CD8-positive, alpha-beta memory T cell (primary cell): Measurements from ENCODE around the gene PDCD4. TPM values are rescaled to one million over a fixed set of nuclear protein-coding genes. Genes with fewer than 3 reads are reported as not detected.

Source experiments
- CTCF ChIA-PET: fragments of 350-600 bp; sonication (Branson Sonifier 250); formaldehyde crosslinking; loops from one replicate; lab custom pipeline; 2021; ENCODE audit warnings: antibody characterized with exemption; lab: Charles Lee
- POLR2A ChIA-PET: fragments of 350-600 bp; sonication (Branson Sonifier 250); formaldehyde crosslinking; loops from one replicate; lab custom pipeline; 2021; ENCODE audit warnings: antibody characterized with exemption; lab: Charles Lee
- DNase-seq, 5 donors: peaks; one replicate each; pipeline versions ENCODE4 v3.0.0 to v3.0.0-alpha.2; 2020 to 2022; ENCODE audit warnings: mixed read lengths in 1 of 5
- H3K27ac ChIP-seq: one replicate; pipeline ENCODE4 v1.7.0; 2013; ENCODE audit warnings: low read depth, mild to moderate bottlenecking, low read length, moderate library complexity
- H3K27me3 ChIP-seq: 2 replicates; pipeline ENCODE4 v1.7.0; 2013; ENCODE audit warnings: low read length, mild to moderate bottlenecking; ENCODE audit not compliant: insufficient read depth, poor library complexity, severe bottlenecking
- H3K36me3 ChIP-seq: 2 replicates; pipeline ENCODE4 v1.7.0; 2013; ENCODE audit warnings: mild to moderate bottlenecking, low read length, moderate library complexity; ENCODE audit not compliant: insufficient read depth
- H3K4me1 ChIP-seq: 2 replicates; pipeline ENCODE4 v1.7.0; 2013; ENCODE audit warnings: mild to moderate bottlenecking, low read length, moderate library complexity; ENCODE audit not compliant: insufficient read depth
- H3K4me3 ChIP-seq: 2 replicates; pipeline ENCODE4 v1.7.0; 2013; ENCODE audit warnings: mild to moderate bottlenecking, low read length
- H3K9me3 ChIP-seq: 2 replicates; pipeline ENCODE4 v1.7.0; 2013; ENCODE audit warnings: mild to moderate bottlenecking, low read length
- H3K27ac Mint-ChIP-seq, 8 donors: one replicate each; pipeline ENCODE4 v1.8.0; 2020 to 2021; ENCODE audit warnings: mixed read lengths in 8 of 8, mild to moderate bottlenecking in 6 of 8, inconsistent platforms in 3 of 8, moderate library complexity in 3 of 8
- H3K27me3 Mint-ChIP-seq, 2 donors: one replicate each; pipeline ENCODE4 v1.8.0; 2020 to 2021; ENCODE audit warnings: mixed read lengths in 2 of 2, mild to moderate bottlenecking in 1 of 2, moderate library complexity in 1 of 2
- H3K36me3 Mint-ChIP-seq, 3 donors: one replicate each; pipeline ENCODE4 v1.8.0; 2020 to 2021; ENCODE audit warnings: mixed read lengths in 3 of 3, inconsistent platforms in 1 of 3, mild to moderate bottlenecking in 1 of 3
- H3K4me1 Mint-ChIP-seq, 3 donors: one replicate each; pipeline ENCODE4 v1.8.0; 2020 to 2021; ENCODE audit warnings: mixed read lengths in 3 of 3, inconsistent platforms in 1 of 3, mild to moderate bottlenecking in 1 of 3
- H3K4me3 Mint-ChIP-seq, 7 donors: one replicate each; pipeline ENCODE4 v1.8.0; 2020 to 2021; ENCODE audit warnings: mixed read lengths in 7 of 7, mild to moderate bottlenecking in 6 of 7, moderate library complexity in 4 of 7, inconsistent platforms in 2 of 7
- H3K9me3 Mint-ChIP-seq, 5 donors: one replicate each; pipeline ENCODE4 v1.8.0; 2020 to 2022; ENCODE audit warnings: mixed read lengths in 5 of 5, mild to moderate bottlenecking in 3 of 5, moderate library complexity in 2 of 5, inconsistent platforms in 1 of 5
- polyA plus RNA-seq: library from polyadenylated mRNA; unstranded; fragments of 300-500 nt; fragmentation: Illumina TruSeq; gene quantifications from one replicate; pipeline ENCODE4 v1.2.3, GENCODE V29; 2021
- total RNA-seq, 2 experiments: library from RNA; stranded (reverse); gene quantifications; one replicate each; pipeline ENCODE4 v1.2.3, GENCODE V29; 2021

The PDCD4 gene
- total and polyA plus RNA-seq, 3 experiments from 2014 or later = 88.4 to 540 (median 96.1) TPM

DNA sequence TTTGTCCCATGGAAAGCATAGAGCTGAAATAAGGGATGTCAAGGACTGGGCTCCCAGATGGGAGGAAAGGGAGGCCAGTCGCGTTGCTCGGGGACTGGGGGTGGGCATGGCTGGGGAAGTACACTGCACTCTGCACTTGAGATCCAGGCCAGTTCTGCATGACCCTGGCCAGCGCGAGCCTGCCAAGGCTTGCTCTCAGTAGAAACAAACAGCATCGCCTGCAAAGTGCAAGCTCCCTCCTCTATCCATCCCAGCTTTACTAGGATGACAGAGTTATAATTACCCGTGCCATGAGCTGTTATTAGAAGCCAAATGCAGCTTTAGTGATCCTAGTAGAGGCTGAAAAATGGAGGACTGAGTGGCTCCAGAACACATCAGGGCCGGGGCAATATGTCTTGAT, 43.9 kb upstream of the PDCD4 start:
- Mint-ChIP-seq H3K4me1 (peaks cover 0 to under 1% (median 0%) of the 10 kb centered on the region in 3 donors), H3K27me3 (no peaks in the 10 kb centered on the region), H3K4me3 (no peak overlapping the region), H3K27ac (no peak overlapping the region), H3K36me3 (no peaks in the 10 kb centered on the region), H3K9me3 (no peaks in the 10 kb centered on the region)
- Histone ChIP-seq H3K36me3 (no peaks in the 10 kb centered on the region), H3K4me3 (no peak overlapping the region), H3K27ac (no peak overlapping the region), H3K4me1 (no peaks in the 10 kb centered on the region), H3K27me3 (no peaks in the 10 kb centered on the region), H3K9me3 (no peaks in the 10 kb centered on the region)
- POLR2A ChIA-PET = no interaction called here
- CTCF ChIA-PET = no interaction called here
- no peak for DNase-seq

DNA sequence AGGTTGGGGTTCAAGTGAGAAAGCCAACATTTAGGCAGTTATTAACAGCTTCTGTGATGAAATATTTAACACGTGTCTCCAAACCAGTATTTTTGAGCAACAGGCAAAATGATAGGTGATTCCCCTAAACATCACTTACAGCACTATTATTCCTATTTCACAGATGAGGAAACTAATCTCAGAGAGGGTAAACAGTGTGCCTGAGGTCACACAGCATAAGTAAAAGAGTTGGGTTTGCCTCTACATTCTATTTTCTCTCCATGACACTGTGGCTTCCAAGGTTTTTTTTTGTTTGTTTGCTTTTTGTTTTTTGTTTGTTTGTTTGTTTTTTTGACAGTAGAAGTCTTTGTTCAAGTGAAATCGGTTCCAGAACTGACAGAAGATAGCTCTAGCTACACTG, 43.2 kb upstream of the PDCD4 start:
- Histone ChIP-seq H3K9me3 (no peaks in the 10 kb centered on the region), H3K36me3 (no peaks in the 10 kb centered on the region), H3K27me3 (no peaks in the 10 kb centered on the region), H3K27ac (no peak overlapping the region), H3K4me3 (no peak overlapping the region), H3K4me1 (peaks cover 3% of the 10 kb centered on the region)
- H3K27me3 Mint-ChIP-seq = no peaks in the 10 kb centered on the region
- DNase-seq = no peak
- CTCF ChIA-PET = interaction anchor here (0.9 kb wide), 1 partner anchor 21 kb away, joined by 3 read pairs; no protein-coding TSS in a partner anchor
- no peaks in the 10 kb centered on the region for H3K36me3 Mint-ChIP-seq
- H3K9me3 Mint-ChIP-seq = no peaks in the 10 kb centered on the region
- no peaks in the 10 kb centered on the region for H3K4me1 Mint-ChIP-seq
- POLR2A ChIA-PET = no interaction called here
- no peak overlapping the region for H3K4me3 Mint-ChIP-seq
- peak overlapping the region in 2 of 8 donors; percentile 64 to 80 for H3K27ac Mint-ChIP-seq

DNA sequence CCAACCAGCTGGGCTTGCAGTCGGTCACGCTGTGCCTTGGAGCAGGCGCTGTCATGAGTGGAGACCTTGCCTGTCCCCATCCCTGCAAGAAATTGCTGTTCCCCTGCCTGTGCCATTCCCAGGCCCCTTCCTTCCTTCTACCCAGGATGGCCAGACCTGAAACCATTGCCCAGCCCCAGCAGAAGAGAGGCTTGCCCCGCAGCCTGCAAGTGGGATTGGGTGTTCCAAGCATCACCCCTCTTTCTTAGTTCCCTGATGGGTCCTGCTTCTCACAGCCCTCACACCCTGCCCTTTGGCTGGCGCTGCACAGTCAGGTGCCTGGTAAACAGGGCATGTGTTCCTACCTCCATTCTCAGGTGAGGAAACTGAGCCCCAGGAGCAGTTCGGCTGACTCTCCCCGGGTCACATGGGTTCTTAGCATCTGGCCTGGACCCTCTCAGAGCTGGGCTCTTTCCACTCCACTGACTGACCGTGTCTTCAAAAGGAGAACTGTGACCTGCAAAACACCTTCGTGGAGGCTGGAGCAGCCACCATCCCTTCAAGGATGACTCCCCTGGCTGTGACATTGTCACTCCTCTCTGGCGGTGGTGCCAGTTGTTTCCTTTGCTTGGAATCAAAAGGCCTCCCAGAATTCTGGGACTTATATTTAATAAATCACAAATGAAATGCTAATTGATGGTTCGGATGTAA, 41.9 kb upstream of the PDCD4 start:
- POLR2A ChIA-PET = interaction anchor here (0.6 kb wide), 1 partner anchor 17 kb away, joined by 6 read pairs; no protein-coding TSS in a partner anchor
- H3K4me1 ChIP-seq = peaks cover 16% of the 10 kb centered on the region
- no peak overlapping the region for H3K4me3 Mint-ChIP-seq
- no peaks in the 10 kb centered on the region for H3K27me3 ChIP-seq
- no peak overlapping the region for H3K27ac ChIP-seq
- H3K27me3 Mint-ChIP-seq = no peaks in the 10 kb centered on the region
- no peak for DNase-seq
- H3K27ac Mint-ChIP-seq = no peak overlapping the region
- no peak overlapping the region for H3K4me3 ChIP-seq
- H3K4me1 Mint-ChIP-seq = peaks cover 5 to 8% (median 6%) of the 10 kb centered on the region in 3 donors
- no peaks in the 10 kb centered on the region for H3K36me3 Mint-ChIP-seq
- no peaks in the 10 kb centered on the region for H3K36me3 ChIP-seq
- CTCF ChIA-PET = no interaction called here
- H3K9me3 Mint-ChIP-seq = no peaks in the 10 kb centered on the region
- H3K9me3 ChIP-seq = no peaks in the 10 kb centered on the region

DNA sequence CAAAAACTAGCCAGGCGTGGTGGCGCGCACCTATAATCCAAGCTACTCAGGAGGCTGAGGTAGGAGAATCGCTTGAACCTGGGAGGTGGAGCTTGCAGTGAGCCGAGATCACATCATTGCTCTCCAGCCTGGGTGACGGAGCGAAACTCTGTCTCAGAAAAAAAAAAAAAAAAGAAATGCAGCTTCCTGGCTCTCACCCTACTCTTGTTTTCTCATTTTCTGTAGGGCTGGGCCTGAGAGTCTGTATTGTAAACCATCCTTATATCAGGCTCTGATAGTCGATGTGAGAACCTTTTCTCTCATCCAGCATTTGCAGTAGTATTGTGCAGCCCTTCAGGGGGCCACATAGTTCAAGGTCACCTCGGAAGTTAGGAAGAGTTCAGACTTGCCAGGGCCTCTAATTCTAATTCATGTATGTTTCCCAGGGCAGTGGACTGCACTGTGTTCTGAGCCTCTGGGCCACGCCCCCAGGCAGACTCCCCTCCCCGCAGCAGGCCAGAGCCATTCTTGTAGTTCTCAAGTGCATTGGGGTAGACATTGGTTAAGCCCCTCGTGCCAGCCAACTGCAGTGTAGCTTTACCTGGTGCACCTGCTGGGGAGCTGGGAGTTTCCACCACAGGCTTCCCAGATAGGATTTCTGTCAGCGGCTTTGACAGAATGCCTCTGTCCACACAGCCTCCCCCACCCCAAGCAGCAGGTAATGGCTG, 38.3 kb upstream of the PDCD4 start:
- no peaks in the 10 kb centered on the region for H3K27me3 Mint-ChIP-seq
- Histone ChIP-seq H3K27ac (no peak overlapping the region), H3K4me1 (peaks cover 30% of the 10 kb centered on the region), H3K27me3 (no peaks in the 10 kb centered on the region), H3K36me3 (no peaks in the 10 kb centered on the region), H3K9me3 (no peaks in the 10 kb centered on the region), H3K4me3 (no peak overlapping the region)
- no peaks in the 10 kb centered on the region for H3K36me3 Mint-ChIP-seq
- H3K9me3 Mint-ChIP-seq = no peaks in the 10 kb centered on the region
- no peak overlapping the region for H3K4me3 Mint-ChIP-seq
- ChIA-PET POLR2A (no interaction called here), CTCF (interaction anchor here (1.2 to 2.4 kb wide), 2 partner anchors 30 to 40 kb away, joined by 3 to 10 read pairs; no protein-coding TSS in a partner anchor)
- H3K4me1 Mint-ChIP-seq = peaks cover 17 to 27% (median 18%) of the 10 kb centered on the region in 3 donors
- DNase-seq = no peak
- peak overlapping the region in 1 of 8 donors; percentile 27 for H3K27ac Mint-ChIP-seq

DNA sequence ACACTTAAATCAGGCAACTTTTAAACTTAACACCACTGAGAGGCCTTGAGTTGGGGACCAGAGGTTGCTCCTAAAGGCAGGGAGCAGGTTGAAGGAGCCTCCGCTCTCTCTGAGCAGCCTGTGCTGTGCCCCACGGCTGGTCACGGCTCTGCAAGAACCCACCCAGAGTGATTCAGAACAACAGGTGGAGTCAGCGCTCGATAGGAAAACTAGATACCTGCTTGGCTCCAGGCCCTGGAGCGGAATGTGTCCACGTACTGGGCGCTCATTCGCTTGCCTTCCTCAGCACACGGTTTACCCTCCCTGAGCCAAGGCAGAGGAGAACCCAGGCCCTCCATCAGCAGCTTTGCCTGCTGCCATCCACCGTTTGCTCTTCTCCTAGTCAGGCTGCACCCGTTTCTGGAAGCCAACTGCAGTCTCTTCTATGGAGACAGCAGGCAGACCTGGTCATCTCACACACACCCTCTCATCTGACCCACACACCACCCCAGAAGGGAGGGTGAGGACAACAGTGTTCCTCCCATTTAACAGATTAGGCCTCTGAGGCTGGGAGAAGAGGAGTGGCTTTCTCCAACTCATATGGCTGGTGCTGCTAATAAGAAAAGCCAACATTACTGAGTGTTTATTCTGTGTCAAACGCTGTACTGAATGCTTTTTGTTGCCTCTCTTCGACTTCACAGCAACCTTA, 37.6 kb upstream of the PDCD4 start:
- CTCF ChIA-PET = interaction anchor here (2.4 kb wide), 1 partner anchor 31 kb away, joined by 10 read pairs; no protein-coding TSS in a partner anchor
- H3K9me3 ChIP-seq = no peaks in the 10 kb centered on the region

DNA sequence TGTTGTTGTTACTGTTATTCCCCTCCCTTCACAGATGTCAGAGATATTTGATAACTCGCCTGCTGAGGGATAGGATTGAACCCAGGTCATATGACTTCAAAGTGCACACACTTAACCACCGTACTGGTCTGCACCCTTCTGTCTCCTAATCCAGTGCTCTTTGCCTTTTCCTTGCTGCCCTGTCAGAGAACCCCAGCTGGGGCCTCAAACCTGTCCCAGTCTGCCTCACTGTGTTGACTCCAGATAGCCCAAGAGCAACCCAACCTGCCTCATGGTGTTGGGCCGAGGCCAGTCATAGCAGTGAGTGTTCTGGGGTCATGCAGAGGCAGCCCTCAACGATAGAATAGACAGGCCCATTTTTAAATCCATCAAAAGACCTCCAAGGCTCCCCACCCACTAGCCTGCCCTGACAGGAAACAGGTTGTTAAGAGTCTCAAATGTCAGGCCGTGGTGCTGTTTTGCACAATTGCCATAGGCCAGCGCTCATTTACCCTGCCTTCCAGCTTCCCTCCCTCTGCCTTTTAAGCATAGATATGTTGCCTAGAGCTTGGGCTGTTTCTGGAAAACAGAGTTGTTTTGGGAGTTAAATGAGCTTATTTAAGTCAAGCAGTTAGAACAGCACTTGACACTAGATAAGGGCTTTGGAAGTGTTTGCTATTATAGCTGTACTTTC, 37.0 kb upstream of the PDCD4 start:
- peak in 2 of 5 donors; percentile 50 to 75 for DNase-seq
- Mint-ChIP-seq H3K36me3 (no peaks in the 10 kb centered on the region), H3K4me3 (peak overlapping the region in 1 of 7 donors; percentile 38), H3K4me1 (peaks cover 17 to 27% (median 18%) of the 10 kb centered on the region in 3 donors), H3K9me3 (no peaks in the 10 kb centered on the region), H3K27ac (peak overlapping the region in 6 of 8 donors; percentile 61 to 89 (median 74)), H3K27me3 (no peaks in the 10 kb centered on the region)
- Histone ChIP-seq H3K27me3 (no peaks in the 10 kb centered on the region), H3K4me3 (no peak overlapping the region), H3K36me3 (no peaks in the 10 kb centered on the region), H3K4me1 (peaks cover 30% of the 10 kb centered on the region), H3K27ac (no peak overlapping the region), H3K9me3 (no peaks in the 10 kb centered on the region)
- ChIA-PET CTCF (interaction anchor here (0.7 to 2.4 kb wide), 6 partner anchors 17 to 42 kb away, joined by 3 to 10 read pairs (median 5); no protein-coding TSS in a partner anchor), POLR2A (interaction anchor here (0.8 to 0.9 kb wide), 2 partner anchors 37 to 38 kb away, joined by 3 read pairs; no protein-coding TSS in a partner anchor)

More for the DNA sequence above, 37.6 kb upstream of the PDCD4 start:
- H3K36me3 Mint-ChIP-seq = no peaks in the 10 kb centered on the region
- Histone ChIP-seq H3K27ac (no peak overlapping the region), H3K27me3 (no peaks in the 10 kb centered on the region), H3K4me1 (peaks cover 30% of the 10 kb centered on the region), H3K36me3 (no peaks in the 10 kb centered on the region), H3K4me3 (no peak overlapping the region)
- POLR2A ChIA-PET = interaction anchor here (0.9 kb wide), 1 partner anchor 39 kb away, joined by 3 read pairs; no protein-coding TSS in a partner anchor
- peaks cover 17 to 27% (median 18%) of the 10 kb centered on the region in 3 donors for H3K4me1 Mint-ChIP-seq
- no peak overlapping the region for H3K4me3 Mint-ChIP-seq
- DNase-seq = no peak
- peak overlapping the region in 6 of 8 donors; percentile 61 to 89 (median 74) for H3K27ac Mint-ChIP-seq
- H3K27me3 Mint-ChIP-seq = no peaks in the 10 kb centered on the region
- no peaks in the 10 kb centered on the region for H3K9me3 Mint-ChIP-seq

DNA sequence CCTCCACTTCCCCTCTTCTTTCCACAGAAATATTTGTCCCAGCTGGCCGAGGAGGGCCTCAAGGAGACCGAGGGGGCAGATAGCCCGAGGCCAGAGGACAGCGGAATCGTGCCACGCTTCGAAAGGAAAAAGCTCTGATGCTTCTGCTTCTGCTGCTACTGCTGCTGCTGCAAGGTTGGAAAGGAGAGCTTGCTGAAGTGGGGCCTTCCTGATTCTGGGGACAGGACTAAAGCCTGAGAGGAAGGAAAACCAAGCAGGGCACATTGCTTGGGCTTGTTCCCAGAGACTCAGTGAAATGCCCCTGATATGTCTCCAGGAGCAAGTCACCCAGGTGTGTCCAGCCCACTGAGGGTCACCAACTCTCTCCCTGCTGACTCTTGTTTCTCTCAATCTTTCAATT, 35.9 kb upstream of the PDCD4 start:
- Mint-ChIP-seq H3K27me3 (no peaks in the 10 kb centered on the region), H3K4me1 (peaks cover 17 to 27% (median 18%) of the 10 kb centered on the region in 3 donors), H3K4me3 (no peak overlapping the region), H3K9me3 (no peaks in the 10 kb centered on the region), H3K27ac (peak overlapping the region in 2 of 8 donors; percentile 11 to 53), H3K36me3 (no peaks in the 10 kb centered on the region)
- no peak overlapping the region for H3K27ac ChIP-seq
- DNase-seq = no peak
- no peaks in the 10 kb centered on the region for H3K36me3 ChIP-seq
- CTCF ChIA-PET = interaction anchor here (1.3 to 2.4 kb wide), 4 partner anchors 16 to 32 kb away, joined by 4 to 10 read pairs (median 6); no protein-coding TSS in a partner anchor
- H3K4me3 ChIP-seq = no peak overlapping the region
- no peaks in the 10 kb centered on the region for H3K27me3 ChIP-seq
- H3K9me3 ChIP-seq = no peaks in the 10 kb centered on the region
- peaks cover 30% of the 10 kb centered on the region for H3K4me1 ChIP-seq
- POLR2A ChIA-PET = interaction anchor here (0.6 kb wide), 1 partner anchor 71 kb away, joined by 3 read pairs; no protein-coding TSS in a partner anchor
